ENCODE measurements around the gene ILKAP. TPM values are rescaled to one million over a fixed set of nuclear protein-coding genes. Genes with fewer than 3 reads are reported as not detected.

Gene ILKAP
- total and polyA plus RNA-seq, 2 experiments from 2014 or later: 25.7 to 81.9 TPM

- Histone ChIP-seq H3K27me3 (peaks cover 87% of the 10 kb centered on the region), H3K4me3 (no peak overlapping the region), H3K4me1 (ENCODE audit: low read depth) (no peaks in the 10 kb centered on the region), H3K9me3 (ENCODE audit: low read depth) (no peaks in the 10 kb centered on the region), H3K36me3 (no peaks in the 10 kb centered on the region), H3K27ac (no peak overlapping the region)
- DNase-seq (ENCODE audit: low read depth in 1 of 2, low spot score in 1 of 2): peak; percentile 46 to 49
- TF ChIP-seq CTCF (IDR thresholded peaks at IDR 0.05; ENCODE audit: low read depth, low read length): peak; percentile 31
Observed at GRCh38 chr2:238160206-238161129, 43.0 kb downstream of the ILKAP start.

- H3K36me3 ChIP-seq: no peaks in the 10 kb centered on the region
- DNase-seq (ENCODE audit: low read depth in 1 of 2, low spot score in 1 of 2): no peak
- TF ChIP-seq CTCF (IDR thresholded peaks at IDR 0.05; ENCODE audit: low read depth, low read length): no peak
- peaks cover 79% of the 10 kb centered on the region for H3K27me3 ChIP-seq
- no peaks in the 10 kb centered on the region for H3K4me1 ChIP-seq (ENCODE audit: low read depth)
- no peak overlapping the region for H3K4me3 ChIP-seq
- H3K9me3 ChIP-seq (ENCODE audit: low read depth): no peaks in the 10 kb centered on the region
- no peak overlapping the region for H3K27ac ChIP-seq
Observed at GRCh38 chr2:238159661-238160205, 43.8 kb downstream of the ILKAP start.

GRCh38 chr2:238159071-238159539 is 44.4 kb downstream of the ILKAP start:
- H3K36me3 ChIP-seq: no peaks in the 10 kb centered on the region
- no peaks in the 10 kb centered on the region for H3K4me1 ChIP-seq (ENCODE audit: low read depth)
- H3K27ac ChIP-seq: no peak overlapping the region
- H3K9me3 ChIP-seq (ENCODE audit: low read depth): no peaks in the 10 kb centered on the region
- DNase-seq (ENCODE audit: low read depth in 1 of 2, low spot score in 1 of 2): no peak
- H3K27me3 ChIP-seq: peaks cover 73% of the 10 kb centered on the region
- TF ChIP-seq CTCF (IDR thresholded peaks at IDR 0.05; ENCODE audit: low read depth, low read length): no peak
- peak overlapping the region; percentile 20 for H3K4me3 ChIP-seq

GRCh38 chr2:238158509-238159070 is 44.9 kb downstream of the ILKAP start, which contains the start of gene ERFE:
TSS of gene ERFE (plus strand) at chr2:238158970. CDS start at chr2:238159008, 38 bp downstream.
- Histone ChIP-seq H3K4me3 (peak within 1 kb of the TSS; percentile 20), H3K27me3 (peaks cover 68% of the 10 kb centered on the region), H3K36me3 (no peaks in the 10 kb centered on the region), H3K9me3 (ENCODE audit: low read depth) (no peaks in the 10 kb centered on the region), H3K27ac (no peak within 1 kb of the TSS), H3K4me1 (ENCODE audit: low read depth) (no peaks in the 10 kb centered on the region)
- peak; percentile 36 for TF ChIP-seq CTCF (IDR thresholded peaks at IDR 0.05; ENCODE audit: low read depth, low read length)
- peak; percentile 53 to 70 for DNase-seq (ENCODE audit: low read depth in 1 of 2, low spot score in 1 of 2)

- no peak for TF ChIP-seq CTCF (IDR thresholded peaks at IDR 0.05; ENCODE audit: low read depth, low read length)
- no peaks in the 10 kb centered on the region for H3K36me3 ChIP-seq
- no peaks in the 10 kb centered on the region for H3K4me1 ChIP-seq (ENCODE audit: low read depth)
- H3K27ac ChIP-seq: no peak overlapping the region
- H3K4me3 ChIP-seq: no peak overlapping the region
- peaks cover 63% of the 10 kb centered on the region for H3K27me3 ChIP-seq
- H3K9me3 ChIP-seq (ENCODE audit: low read depth): no peaks in the 10 kb centered on the region
- DNase-seq (ENCODE audit: low read depth in 1 of 2, low spot score in 1 of 2): no peak
Observed at GRCh38 chr2:238158018-238158508, 45.4 kb downstream of the ILKAP start.
